ENCODE measurements around the gene ZNF446. TPM values are rescaled to one million over a fixed set of nuclear protein-coding genes. Genes with fewer than 3 reads are reported as not detected.

Gene ZNF446
- total RNA-seq, 4 donors from 2014 or later: 12.8 to 25.6 (median 19.6) TPM

- H3K27me3 ChIP-seq: no peaks in the 10 kb centered on the region
- no peaks in the 10 kb centered on the region for H3K9me3 ChIP-seq
- no peak for DNase-seq
- no peak overlapping the region for H3K4me3 ChIP-seq
- no peak for TF ChIP-seq POLR2A (IDR thresholded peaks at IDR 0.05)
- TF ChIP-seq, protein P1, sequence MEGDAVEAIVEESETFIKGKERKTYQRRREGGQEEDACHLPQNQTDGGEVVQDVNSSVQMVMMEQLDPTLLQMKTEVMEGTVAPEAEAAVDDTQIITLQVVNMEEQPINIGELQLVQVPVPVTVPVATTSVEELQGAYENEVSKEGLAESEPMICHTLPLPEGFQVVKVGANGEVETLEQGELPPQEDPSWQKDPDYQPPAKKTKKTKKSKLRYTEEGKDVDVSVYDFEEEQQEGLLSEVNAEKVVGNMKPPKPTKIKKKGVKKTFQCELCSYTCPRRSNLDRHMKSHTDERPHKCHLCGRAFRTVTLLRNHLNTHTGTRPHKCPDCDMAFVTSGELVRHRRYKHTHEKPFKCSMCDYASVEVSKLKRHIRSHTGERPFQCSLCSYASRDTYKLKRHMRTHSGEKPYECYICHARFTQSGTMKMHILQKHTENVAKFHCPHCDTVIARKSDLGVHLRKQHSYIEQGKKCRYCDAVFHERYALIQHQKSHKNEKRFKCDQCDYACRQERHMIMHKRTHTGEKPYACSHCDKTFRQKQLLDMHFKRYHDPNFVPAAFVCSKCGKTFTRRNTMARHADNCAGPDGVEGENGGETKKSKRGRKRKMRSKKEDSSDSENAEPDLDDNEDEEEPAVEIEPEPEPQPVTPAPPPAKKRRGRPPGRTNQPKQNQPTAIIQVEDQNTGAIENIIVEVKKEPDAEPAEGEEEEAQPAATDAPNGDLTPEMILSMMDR (IDR thresholded peaks at IDR 0.05): no peak
- H3K36me3 ChIP-seq: peaks cover 0 to 17% (median 0%) of the 10 kb centered on the region in 3 donors
- H3K27ac ChIP-seq: no peak overlapping the region
- H3K4me1 ChIP-seq: peaks cover 0 to 18% (median 6%) of the 10 kb centered on the region in 4 donors
Measured at GRCh38 chr19:58479303-58479702, 3.2 kb downstream of the ZNF446 start.

GRCh38 chr19:58479736-58480480 is 3.8 kb downstream of the ZNF446 start:
- no peaks in the 10 kb centered on the region for H3K27me3 ChIP-seq
- H3K9me3 ChIP-seq: no peaks in the 10 kb centered on the region
- TF ChIP-seq, protein P1 (IDR thresholded peaks at IDR 0.05): no peak
- TF ChIP-seq POLR2A (IDR thresholded peaks at IDR 0.05): no peak

GRCh38 chr19:58480481-58480830 is 4.3 kb downstream of the ZNF446 start:
- no peaks in the 10 kb centered on the region for H3K27me3 ChIP-seq
- DNase-seq: no peak
- no peak overlapping the region for H3K27ac ChIP-seq

More at GRCh38 chr19:58479736-58480480, 3.8 kb downstream of the ZNF446 start:
- DNase-seq: no peak
- Histone ChIP-seq H3K4me1 (peaks cover 0 to 15% (median 6%) of the 10 kb centered on the region in 4 donors), H3K4me3 (no peak overlapping the region), H3K27ac (no peak overlapping the region), H3K36me3 (peaks cover 0 to 17% (median 0%) of the 10 kb centered on the region in 3 donors)

GRCh38 chr19:58480831-58481230 is 4.7 kb downstream of the ZNF446 start:
- TF ChIP-seq, protein P1 (IDR thresholded peaks at IDR 0.05): no peak
- TF ChIP-seq POLR2A (IDR thresholded peaks at IDR 0.05): no peak
- H3K36me3 ChIP-seq: peaks cover 0 to 17% (median 0%) of the 10 kb centered on the region in 3 donors
- no peaks in the 10 kb centered on the region for H3K9me3 ChIP-seq
- H3K27me3 ChIP-seq: no peaks in the 10 kb centered on the region
- DNase-seq: no peak
- no peak overlapping the region for H3K4me3 ChIP-seq
- no peak overlapping the region for H3K27ac ChIP-seq
- H3K4me1 ChIP-seq: peaks cover 0 to 10% (median 4%) of the 10 kb centered on the region in 4 donors

More at GRCh38 chr19:58480481-58480830, 4.3 kb downstream of the ZNF446 start:
- Histone ChIP-seq H3K9me3 (no peaks in the 10 kb centered on the region), H3K36me3 (peaks cover 0 to 17% (median 0%) of the 10 kb centered on the region in 3 donors), H3K4me1 (peaks cover 0 to 10% (median 4%) of the 10 kb centered on the region in 4 donors), H3K4me3 (no peak overlapping the region)
- TF ChIP-seq, protein P1 (IDR thresholded peaks at IDR 0.05): no peak
- no peak for TF ChIP-seq POLR2A (IDR thresholded peaks at IDR 0.05)

DNA sequence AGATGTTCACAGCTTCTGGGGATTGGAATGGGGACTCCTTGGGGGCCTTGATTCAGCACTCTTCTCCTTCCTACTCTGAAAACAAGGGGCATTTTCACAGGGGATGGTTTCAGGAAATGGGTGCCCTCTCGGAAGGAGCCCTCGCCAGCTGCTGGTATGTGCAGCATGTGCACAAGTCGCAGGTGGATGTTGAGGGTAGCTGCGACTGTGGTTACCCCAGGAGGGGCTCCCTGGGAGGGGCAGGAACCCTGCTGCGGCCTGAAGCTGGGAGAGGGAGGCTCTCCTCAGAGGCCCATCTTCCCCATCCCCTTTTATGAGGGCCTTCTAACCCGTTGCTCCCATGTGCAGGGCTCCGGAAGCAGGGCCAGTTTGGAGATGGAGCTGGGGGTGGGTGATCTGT is 6.2 kb downstream of the ZNF446 start:
- H3K27ac ChIP-seq: no peak overlapping the region
- no peak for DNase-seq
- peaks cover 0 to under 1% (median 0%) of the 10 kb centered on the region in 4 donors for H3K4me1 ChIP-seq
- TF ChIP-seq, protein P1 (IDR thresholded peaks at IDR 0.05): no peak
- TF ChIP-seq POLR2A (IDR thresholded peaks at IDR 0.05): no peak
- H3K9me3 ChIP-seq: no peaks in the 10 kb centered on the region
- no peaks in the 10 kb centered on the region for H3K27me3 ChIP-seq
- H3K4me3 ChIP-seq: no peak overlapping the region
- H3K36me3 ChIP-seq: peaks cover 0 to 17% (median 0%) of the 10 kb centered on the region in 3 donors

Data from Peyer's patch (tissue), 4 donors.